HuH-7.5 (cell line): ENCODE data around the gene RAMP3.
"Not testable (repeated sequence)": the region's sequence is repeated elsewhere in the genome, so short reads cannot be mapped to it uniquely, and the experiment has no call there.

ENCODE experiments used
- DNase-seq: peaks from one replicate; pipeline ENCODE4 v3.0.0; 2011; ENCODE audit warnings: low spot score

Gene RAMP3

DNA sequence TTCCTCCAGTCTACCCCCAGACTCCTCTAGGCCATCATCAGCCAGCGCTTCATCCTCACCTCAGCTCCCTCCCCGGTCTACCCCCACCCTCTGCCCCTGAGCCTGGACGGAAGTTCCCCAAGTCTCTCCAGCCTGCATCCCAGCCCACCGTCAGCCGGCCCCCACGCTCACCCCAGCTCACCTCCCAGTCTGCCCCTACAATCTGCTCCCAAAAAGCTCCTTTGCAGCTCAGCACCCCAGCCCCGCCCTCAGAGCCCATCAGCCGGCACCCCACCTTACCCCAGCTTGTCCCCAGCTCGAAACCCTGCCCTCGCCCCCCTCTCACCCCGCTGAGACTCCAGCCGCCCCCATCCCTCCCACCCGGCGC lies 322 bp upstream of the RAMP3 start:
- no peak for DNase-seq

DNA sequence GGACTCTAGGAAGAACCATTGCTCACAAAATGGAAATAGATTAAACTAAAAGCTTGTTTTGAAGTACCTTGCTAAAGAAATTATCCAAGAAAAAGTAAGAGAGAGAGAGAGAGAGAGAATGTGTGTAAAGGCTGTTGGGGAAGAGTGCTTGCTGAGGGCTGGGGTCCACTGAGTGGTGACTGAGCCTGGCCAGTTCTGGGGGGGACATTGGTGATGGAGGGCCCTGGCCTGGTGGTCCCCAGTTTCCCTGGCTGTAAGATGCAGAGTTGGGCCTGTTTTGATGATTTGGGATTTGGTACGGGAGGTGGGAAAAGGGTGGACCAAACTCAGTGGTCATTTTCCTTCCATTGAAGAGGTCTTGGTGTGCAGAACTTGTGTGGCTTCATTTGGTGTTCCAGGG lies 880 bp downstream of the RAMP3 start:
- DNase-seq = no peak

DNA sequence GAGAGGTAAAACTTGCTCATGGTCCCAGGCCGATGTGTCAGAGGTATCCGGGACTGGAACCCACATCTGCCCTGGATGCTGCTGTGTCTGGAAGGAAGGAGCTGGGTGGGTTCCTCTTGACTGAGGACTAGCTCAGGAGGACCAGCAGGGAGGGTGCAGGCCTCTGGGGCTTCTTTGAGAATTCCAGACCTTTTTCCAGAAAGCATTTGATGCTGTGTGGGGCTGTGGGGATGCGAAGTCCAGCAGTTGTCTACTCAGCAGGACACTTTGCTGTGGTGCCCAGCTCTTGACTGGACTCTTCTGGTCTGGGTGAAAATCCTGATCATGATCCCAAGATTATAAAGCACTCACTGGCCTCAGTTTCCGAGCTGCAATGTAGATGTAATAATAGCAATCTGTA lies 1.7 kb downstream of the RAMP3 start:
- DNase-seq = no peak

DNA sequence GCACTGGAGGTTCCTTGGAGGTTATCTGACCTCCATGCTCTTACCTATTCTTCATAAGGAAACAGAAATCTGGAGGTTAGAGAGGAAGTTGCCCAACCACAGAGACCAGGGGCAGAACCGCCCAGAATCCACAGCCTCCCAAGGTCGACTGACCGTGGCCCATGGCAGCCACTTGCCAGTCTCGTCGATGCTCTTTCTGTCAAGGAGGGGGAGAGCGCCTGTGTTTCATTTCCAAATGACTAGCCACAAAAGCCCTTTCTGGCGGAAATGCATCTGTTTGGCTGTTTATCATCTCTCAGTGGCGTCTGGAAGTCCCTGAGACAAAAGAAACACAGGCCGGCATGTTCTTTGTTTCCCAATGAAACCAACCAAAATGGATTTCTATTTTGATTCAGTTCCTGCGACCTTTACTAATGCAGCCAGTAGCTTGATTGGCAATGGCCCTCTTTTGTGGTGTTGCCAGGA lies 2.9 kb downstream of the RAMP3 start:
- DNase-seq = no peak

DNA sequence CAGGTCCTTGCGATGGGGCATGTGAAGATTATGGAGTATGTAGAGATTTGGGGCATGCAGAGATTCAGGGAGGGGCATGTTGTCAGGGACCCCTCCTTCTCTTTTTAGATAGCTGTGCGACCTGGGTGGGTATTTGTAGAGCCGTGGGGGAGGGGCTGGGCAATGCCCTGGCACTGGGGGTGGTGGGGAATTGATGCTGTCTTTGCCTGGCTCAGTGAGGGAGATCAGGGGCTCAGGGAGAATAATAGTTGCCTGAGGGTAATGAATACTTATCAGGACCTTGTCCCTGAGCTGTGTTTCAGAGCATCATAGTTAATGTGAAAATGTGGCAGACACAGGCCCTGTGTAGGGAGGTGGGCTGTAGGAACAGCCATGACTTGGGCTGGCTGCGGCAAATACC lies 3.5 kb downstream of the RAMP3 start:
- DNase-seq = no peak

DNA sequence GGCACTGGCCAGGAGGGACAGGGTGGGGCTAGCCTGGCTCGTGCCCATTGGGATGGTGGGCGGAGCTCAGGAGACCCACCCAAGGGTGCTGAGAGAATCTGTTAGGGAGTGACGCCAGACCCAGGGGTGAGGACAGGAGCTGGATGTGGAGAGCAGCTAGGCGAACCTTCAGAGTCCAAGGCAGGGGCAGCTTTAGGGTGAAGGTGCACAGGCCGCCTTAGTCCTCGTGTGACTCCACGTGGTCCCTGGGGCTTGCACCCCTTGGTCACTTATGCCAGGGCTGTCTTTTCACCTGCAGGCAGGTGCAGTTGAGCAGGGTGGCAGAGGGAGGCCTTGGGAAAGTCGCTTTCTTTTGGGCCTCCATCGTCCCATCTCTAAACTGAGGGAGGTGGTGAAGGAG lies 4.3 kb downstream of the RAMP3 start:
- no peak for DNase-seq

DNA sequence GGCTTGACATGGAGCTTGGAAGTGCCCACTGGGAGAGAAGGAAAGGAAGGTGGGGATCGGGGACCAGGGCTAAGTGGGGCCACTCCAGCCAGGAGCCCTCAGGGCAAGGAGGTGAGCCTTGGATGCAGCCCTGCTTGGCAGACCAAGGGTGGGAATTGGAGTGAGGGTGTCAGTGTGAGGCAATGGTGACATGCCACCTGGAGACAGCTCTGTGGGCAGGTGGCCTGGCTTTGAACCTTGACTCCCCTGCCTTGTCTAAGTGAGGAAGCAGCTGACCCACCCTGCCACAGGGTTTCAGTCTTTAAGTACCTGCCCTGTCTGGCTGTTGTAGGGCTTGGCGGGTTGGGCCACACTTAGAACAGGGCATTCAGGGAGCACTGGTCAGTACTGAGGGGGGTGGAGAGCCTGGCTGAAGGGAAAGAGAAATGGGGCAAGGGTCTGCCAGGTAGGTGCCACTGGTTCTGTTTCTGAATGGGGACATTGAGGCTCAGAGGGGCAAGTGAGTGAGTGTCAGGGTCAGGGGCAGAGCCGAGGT lies 4.8 kb downstream of the RAMP3 start:
- no peak for DNase-seq

DNA sequence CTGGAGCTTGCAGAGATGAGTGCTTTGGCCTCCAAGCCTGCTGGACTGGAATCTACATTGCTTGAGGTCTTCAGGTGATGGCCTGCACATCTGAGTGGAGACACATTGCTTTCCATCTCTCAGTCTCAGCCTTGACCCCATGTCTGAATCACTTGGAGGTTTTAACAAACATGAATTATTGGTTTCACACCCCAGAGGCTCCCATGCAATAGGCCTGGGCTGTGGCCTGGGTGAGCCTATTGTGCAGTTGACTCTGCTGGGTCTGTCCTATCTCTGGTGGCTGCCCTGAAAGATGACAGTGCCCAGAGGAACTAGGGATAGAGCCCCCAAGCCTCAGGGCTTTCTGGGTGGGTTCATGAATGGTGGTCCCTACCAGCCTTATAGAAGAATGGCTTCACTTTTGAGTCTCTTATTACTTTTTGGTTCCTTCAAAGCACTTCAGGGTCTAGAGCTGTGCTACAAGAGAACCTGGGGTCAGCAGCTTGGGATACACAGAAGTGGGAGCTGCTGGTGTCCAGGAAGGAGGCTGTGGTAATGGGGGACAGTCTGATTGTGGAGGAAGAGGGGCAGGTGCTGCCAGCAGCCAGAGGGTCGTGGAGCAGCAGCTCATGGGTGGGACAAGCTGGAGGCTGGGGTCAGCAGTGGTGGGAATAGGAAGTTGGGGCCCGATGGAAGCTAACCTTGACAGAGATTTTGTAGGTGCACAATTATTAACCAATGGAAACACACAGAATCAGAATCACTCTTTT lies 5.5 kb downstream of the RAMP3 start:
- no peak for DNase-seq

DNA sequence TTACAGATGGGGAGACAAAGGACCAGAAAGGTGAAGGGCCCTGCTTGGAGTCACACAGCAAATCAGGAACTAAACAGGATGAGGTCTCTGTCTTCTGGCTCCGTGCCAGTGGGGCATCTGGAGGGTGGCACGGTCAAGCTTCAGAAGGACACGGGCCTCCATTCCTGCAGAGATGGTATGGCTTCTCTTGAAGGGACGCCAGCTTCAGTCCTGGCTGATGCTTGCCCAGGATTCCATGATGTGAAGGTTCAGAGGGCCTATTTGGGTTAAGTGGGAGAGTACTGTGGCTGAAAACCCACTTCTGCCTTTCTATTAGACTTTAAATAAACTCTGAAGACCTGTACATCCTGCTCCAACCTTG lies 6.1 kb downstream of the RAMP3 start:
- DNase-seq = no peak

DNA sequence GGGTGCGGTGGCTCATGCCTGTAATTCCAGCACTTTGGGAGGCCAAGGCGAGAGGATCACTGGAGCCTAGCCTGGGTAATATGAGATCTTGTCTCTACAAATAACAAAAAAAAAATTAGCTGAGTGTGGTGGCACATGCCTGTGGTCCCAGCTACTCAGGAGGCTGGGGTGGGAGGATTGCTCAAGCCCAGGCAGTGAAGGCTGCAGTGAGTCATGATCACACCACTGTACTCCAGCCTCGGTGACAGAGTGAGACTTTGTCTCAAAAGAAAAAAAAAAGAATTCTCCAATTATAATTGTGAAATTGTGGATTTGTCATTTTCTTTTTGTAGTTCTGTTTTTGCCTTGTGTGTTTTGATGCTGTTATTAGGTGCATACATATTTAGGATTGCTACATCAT lies 6.7 kb downstream of the RAMP3 start:
- DNase-seq = not testable (repeated sequence)

DNA sequence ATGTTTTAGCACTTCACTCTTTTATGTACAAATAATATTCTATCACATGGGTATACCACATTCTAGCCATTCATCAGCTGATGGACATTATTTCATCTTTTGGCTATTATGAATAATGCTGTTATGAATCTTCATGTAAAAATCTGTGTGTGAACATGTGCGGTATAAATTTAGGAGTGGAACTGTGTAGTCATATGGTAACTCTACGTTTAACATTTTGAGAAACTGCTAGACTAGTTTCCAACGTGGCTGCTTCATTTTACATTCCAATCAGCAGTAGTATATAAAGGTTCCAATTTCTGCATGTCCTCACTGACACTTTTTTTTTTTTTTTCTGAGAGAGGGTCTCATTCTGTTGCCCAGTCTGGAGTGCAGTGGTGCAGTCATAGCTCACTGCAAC lies 8.3 kb downstream of the RAMP3 start:
- DNase-seq = no peak

DNA sequence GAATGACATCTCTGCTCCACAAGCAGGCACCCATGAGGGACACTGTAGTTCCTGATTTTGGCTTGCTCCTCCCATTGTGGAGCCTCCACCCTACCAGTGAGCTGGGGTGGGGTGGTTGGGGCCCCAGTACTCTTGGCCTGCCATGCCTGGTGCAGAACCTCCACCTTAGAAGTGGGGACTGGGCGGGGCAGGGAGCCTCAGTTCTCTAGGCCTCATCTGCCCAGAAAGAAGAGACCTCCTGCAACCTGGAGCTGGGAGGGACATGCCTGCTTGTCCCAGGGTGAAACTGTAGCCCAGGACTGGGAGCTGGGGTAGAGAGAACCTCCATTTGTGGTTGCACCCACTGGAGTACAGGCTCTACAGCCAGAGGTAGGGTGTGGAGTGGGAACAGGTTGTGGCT lies 14.4 kb downstream of the RAMP3 start:
- no peak for DNase-seq

DNA sequence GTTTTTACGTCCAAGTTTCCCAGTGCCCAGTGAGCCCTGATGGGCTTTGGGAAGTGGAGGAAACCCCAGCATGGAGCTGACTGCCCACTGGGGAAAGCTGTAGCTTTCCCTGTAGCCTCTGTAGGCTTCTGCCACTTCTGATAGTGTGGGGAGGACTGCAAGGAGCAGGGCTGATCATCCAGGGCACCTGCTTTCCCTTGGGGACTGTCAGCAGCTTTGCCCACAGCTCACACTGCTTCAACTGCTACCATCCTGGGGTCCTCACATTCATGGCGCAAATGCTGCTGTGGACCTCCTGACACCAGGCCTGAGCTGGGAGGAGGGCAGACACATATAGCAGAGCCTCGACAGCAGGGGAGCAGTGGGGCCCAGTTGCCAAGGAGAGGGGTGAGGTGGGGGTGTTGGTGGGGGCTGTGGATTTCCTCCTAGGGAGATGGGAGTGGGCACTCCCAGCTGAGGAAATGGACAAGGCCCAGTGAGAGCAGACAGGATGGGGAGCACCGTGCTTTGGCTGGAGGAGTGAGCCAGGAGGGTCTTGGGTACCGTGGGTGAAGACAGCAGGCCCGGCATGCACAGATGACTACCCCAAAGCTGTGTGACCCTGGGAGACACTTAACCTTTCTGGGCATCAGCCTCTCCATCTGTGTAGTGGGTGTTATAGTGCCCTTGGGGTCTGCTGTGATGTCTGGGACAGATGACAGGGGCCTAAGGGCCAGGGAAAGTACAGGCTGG lies 16.2 kb downstream of the RAMP3 start:
- no peak for DNase-seq

DNA sequence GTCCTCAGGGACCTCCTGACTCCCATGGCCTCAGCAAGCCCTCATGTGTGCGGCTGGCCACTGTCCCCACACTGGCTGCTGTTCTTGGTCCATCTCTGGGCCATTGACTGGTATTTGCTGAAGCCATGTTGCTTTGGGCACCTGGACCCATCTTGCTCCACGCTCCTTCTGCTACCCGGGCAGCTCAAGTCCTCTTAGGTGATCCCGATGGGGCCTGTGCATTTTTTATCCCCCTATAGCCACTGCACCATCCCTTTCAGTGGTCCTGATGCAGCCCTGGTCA lies 16.7 kb downstream of the RAMP3 start:
- no peak for DNase-seq

DNA sequence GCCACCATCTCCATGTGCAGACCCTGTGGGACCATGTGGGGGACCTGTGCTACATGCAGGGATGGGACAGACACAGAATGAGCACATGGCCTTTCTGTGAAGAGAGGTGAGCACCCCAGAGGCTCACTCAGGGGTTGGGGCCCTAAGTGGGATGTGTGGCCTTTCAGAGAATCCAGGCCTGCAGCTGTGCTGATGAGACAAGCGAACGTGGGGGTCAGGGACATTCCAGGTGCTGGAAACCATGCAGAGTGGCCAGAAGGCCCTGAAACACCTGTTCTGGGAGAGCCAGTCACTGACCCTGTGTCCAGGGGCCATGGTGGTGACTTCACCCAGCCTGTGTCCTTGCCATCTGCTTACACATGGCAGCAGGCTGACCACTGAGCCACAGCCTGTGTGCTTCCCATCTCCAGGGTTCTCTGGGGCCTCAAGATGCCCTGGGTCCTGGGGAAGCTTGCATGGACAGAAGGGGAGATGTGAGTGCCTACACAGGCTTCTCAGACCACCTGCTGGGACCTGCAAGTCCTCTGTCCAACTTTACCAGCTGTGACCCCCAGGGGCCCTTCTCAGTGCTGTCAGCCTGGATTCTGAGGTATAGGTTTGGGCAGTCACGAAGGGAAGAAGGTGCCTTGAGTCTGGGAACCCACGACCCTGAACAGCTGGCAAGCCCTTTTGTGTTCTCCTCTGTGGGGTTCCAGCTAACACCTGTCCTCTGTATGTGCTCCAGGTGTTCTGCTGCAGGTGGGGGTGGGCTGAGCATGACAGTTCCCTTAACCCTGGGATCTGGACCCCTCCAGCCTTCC lies 17.6 kb downstream of the RAMP3 start:
- no peak for DNase-seq

DNA sequence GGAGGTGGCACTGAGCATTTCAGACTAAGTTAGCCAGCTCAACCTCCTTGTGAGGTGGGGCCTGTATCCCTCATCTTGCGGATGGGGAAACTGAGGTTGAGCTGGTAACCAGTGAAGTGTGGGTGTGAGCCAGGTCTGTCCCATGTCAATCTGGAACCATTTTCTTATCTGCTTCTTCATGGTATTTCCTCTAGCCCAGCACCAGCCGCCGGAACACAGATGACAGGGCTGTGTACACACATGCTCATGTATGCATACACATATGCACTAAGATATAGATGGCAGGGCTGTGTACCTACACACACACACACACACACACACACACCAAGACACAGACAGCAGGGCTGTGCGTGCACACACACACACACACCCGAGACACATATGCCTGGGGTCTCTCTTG lies 18.5 kb downstream of the RAMP3 start:
- DNase-seq = no peak

DNA sequence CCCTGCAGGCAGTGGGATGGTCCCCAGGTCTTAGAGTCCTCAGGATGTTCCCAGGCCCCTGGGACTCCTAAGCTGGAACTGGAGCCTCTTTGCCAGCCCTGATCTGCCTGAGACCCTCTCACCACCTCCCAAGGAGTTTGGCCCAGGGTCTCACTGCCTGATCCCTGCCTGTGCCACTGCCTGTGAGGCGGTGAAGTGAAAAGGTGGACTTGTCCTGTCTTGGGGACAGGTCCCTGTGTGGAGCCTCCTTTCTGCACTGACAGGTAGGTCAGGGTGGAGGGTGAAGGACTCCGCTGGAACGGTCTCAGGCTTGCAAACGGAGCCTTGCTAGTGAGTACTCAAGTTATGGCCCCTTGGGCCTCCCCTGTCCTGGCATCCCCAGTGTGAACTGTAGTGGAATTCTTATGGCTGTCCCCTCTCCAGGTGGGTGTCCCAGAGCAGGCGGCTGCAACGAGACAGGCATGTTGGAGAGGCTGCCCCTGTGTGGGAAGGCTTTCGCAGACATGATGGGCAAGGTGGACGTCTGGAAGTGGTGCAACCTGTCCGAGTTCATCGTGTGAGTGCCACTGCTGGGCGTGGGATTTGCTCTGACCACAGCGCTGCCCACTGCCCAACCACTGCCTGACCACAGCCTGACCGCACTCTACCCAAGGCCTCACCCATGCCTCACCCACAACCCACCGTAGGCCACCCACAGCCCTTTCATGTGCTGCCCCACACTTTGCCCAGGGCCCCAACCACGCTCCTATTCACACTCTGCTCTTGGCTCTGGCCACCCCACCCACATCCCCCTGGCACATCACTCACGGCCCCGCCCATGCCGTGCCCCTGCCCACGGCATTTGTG lies 19.5 kb downstream of the RAMP3 start:
- DNase-seq = no peak

DNA sequence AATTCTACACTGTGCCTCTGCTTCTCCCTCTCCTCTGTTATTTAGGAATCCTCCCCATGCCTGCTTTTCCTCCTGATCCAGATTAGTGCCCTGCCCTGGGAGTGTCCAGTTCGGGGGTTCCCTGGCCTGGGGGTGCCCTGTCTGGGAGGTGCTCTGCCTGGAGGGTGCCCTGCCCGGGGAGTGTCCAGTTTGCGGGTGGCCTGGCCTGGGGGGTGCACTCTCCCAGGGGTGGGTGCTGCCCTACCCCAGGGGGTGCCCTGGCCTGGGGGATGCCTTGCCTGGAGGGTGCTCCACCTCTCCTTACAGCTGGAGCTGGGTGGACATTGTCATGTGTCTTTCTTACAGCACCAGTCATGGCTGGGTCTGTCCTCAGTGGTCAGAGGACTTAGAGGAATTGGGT lies 20.2 kb downstream of the RAMP3 start:
- DNase-seq = no peak

DNA sequence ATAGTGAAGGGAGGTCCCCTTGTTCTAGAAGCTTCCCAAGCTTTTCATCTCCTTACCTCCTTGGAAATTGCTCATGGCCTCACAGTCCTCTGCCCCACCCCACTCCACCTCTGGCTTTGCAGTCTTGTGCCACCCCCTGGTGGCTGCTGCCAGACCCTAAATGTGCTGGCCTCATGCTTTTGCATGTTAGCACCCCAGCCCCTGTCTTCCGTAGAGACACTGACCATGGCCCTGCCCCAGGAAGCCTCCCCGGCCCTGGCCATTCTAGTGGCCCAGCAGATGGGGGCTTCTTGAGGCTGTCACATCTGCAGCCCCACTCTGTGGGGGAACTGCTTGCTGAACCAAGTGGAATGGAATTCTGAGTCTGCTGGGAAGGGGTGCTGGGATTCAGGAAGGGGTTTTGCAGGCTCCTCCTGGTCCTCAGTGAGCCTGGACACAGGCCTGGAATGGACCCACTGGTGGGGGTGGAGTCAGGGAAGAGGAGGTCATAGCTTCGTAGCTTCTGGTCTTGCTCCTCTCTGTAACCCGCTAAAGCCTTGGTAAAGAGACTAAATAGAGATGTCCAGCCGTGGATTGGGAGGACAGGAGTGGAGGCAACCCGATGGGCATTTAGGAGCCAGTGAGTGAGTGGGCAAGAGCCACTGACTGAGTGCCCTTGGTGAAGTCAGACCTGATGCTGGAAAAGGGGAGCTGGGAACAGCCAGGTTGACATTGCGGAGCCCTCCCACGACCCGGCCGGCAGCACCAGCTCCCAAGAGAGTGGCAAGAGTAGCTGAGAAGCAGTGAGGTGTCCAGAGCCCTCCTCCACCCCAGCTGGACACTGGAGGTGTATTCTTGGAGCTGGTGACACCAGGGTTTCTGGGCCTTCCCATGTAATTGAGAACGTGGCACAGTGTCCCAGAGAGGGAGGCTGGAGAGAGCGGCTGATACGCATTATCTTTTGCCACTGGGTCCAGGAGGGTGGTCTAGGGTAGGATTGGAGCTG lies 20.9 kb downstream of the RAMP3 start:
- DNase-seq = no peak

DNA sequence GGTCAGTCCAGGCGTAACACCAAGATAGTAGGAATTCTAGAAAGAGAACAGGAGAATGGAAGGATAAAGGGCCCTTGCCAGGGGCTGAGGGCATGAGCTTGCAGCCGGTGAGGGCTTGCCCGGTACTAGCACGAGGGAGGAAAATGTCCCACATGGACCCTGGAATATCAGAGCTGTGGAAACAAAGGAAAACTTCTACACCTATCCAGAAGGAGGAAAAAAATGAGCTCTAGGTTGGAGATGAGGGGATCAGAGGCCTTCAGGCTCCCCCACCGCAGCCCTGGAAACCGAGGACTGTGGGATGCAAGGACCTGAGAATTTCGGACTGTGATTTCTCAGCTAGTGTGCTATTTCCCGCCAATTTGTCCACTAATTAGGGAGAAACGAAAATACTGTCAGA lies 22.1 kb downstream of the RAMP3 start:
- no peak for DNase-seq
